Measurements from ENCODE around the gene VCAN. TPM values are rescaled to one million over a fixed set of nuclear protein-coding genes. Genes with fewer than 3 reads are reported as not detected.

VCAN gene
- total and polyA plus RNA-seq, 5 experiments from 2014 or later: 0.19 to 0.57 (median 0.39) TPM

DNA sequence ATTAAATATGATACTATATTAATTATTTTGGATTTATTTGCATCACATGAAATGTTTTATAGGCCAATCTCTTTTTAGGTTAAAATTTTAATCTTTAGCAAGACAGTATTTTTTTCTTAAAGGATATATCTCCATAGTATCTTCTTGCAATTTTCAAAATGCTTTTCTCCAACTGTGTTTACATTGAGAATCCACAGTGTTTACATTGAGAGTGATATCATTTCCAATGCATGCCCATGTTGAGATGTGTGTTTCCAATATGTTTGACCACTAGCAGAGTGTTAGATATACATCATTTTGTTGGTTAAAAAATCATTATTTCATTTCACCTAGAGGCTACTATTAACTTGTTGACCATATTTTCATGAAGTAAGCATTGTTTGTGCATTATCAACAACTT lies 17.3 kb downstream of the VCAN start:
- ATAC-seq: no peak
- POLR2A ChIA-PET: no interaction called here
- H3K27ac Mint-ChIP-seq: no peak overlapping the region
- no peaks in the 10 kb centered on the region for H3K36me3 Mint-ChIP-seq
- DNase-seq: no peak
- H3K4me3 Mint-ChIP-seq: no peak overlapping the region
- H3K9me3 Mint-ChIP-seq: peaks cover 0 to 2% (median 0%) of the 10 kb centered on the region in 9 donors
- no peaks in the 10 kb centered on the region for H3K4me1 Mint-ChIP-seq
- H3K27me3 Mint-ChIP-seq: peaks cover 10 to 29% (median 15%) of the 10 kb centered on the region in 5 donors

DNA sequence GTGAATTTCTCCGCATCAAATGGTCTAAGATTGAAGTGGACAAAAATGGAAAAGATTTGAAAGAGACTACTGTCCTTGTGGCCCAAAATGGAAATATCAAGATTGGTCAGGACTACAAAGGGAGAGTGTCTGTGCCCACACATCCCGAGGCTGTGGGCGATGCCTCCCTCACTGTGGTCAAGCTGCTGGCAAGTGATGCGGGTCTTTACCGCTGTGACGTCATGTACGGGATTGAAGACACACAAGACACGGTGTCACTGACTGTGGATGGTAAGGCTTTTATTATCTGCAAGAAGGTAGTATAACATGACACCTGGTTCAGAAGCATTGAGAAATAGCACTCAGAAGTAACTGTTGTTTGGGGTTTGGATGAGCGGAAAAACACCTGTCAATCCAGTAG lies 18.7 kb downstream of the VCAN start:
- H3K4me1 Mint-ChIP-seq: no peaks in the 10 kb centered on the region
- peaks cover 0 to 2% (median 0%) of the 10 kb centered on the region in 9 donors for H3K9me3 Mint-ChIP-seq
- no peak overlapping the region for H3K4me3 Mint-ChIP-seq
- DNase-seq (no peak), ATAC-seq (no peak)
- H3K36me3 Mint-ChIP-seq: no peaks in the 10 kb centered on the region
- POLR2A ChIA-PET: no interaction called here
- peaks cover 4 to 17% (median 6%) of the 10 kb centered on the region in 5 donors for H3K27me3 Mint-ChIP-seq
- H3K27ac Mint-ChIP-seq: no peak overlapping the region

DNA sequence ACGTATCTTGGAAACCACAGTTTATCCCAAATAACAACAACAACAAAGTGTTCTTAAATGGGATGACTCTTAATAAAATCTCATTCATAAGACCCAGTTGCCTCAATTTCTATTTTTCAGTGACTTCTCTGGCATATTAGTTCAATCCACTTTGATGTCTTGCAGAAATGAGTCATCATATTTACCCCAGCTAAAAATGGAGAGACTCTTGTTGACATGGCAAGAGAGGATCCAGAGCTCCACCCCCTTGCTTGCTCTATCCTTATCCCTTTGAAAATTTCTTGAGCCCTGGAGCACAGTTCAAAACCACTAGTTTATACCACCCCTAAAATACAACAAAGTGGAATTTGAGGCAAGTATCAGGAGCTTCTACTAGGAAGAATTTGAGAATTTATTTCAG lies 20.8 kb downstream of the VCAN start:
- no peaks in the 10 kb centered on the region for H3K9me3 Mint-ChIP-seq
- DNase-seq: no peak
- H3K36me3 Mint-ChIP-seq: no peaks in the 10 kb centered on the region
- POLR2A ChIA-PET: no interaction called here
- no peak overlapping the region for H3K4me3 Mint-ChIP-seq
- H3K4me1 Mint-ChIP-seq: no peaks in the 10 kb centered on the region
- peaks cover 0 to 9% (median 3%) of the 10 kb centered on the region in 5 donors for H3K27me3 Mint-ChIP-seq
- ATAC-seq: no peak
- H3K27ac Mint-ChIP-seq: no peak overlapping the region

DNA sequence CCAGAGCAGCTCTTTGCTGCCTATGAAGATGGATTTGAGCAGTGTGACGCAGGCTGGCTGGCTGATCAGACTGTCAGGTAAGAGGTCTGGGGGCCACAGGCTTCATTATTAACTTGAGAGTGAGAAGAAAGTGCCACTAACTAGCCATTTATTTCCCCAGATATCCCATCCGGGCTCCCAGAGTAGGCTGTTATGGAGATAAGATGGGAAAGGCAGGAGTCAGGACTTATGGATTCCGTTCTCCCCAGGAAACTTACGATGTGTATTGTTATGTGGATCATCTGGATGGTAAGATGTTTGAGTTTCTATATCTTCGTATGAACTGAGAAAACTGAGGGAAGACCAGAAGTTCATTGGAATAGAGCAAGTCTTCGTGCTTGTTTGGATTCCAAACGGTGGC lies 22.1 kb downstream of the VCAN start:
- no peak for DNase-seq
- POLR2A ChIA-PET: no interaction called here
- ATAC-seq: no peak
- H3K4me1 Mint-ChIP-seq: no peaks in the 10 kb centered on the region
- H3K36me3 Mint-ChIP-seq: no peaks in the 10 kb centered on the region
- H3K9me3 Mint-ChIP-seq: no peaks in the 10 kb centered on the region
- H3K27me3 Mint-ChIP-seq: peaks cover 0 to 9% (median 3%) of the 10 kb centered on the region in 5 donors
- H3K4me3 Mint-ChIP-seq: no peak overlapping the region
- H3K27ac Mint-ChIP-seq: no peak overlapping the region

DNA sequence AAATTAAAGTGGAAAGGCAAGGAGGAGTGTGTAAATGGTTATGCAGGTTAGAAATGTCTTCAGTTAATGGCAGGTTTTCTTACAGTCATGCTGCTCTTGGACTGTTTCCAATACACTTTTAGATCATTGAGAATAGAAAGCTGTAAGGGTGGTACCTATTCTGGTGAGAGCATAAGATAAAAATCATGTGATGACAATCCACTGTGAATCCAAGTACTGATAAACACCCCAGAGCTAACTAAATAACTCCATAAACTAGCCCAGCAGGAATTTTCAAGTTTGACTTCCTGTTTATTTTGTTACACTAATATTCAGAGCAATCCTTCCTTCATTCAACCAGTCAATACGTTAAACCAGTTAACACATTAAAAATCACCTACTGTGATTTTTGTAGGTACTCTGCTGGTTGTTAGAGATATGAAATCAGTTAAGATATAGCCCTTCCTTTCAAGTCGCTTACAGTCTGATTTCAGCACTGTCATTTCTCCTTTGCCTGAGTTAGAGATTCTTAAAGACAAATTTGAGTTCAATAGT lies 22.6 kb downstream of the VCAN start:
- DNase-seq: no peak
- no peak overlapping the region for H3K27ac Mint-ChIP-seq
- POLR2A ChIA-PET: no interaction called here

DNA sequence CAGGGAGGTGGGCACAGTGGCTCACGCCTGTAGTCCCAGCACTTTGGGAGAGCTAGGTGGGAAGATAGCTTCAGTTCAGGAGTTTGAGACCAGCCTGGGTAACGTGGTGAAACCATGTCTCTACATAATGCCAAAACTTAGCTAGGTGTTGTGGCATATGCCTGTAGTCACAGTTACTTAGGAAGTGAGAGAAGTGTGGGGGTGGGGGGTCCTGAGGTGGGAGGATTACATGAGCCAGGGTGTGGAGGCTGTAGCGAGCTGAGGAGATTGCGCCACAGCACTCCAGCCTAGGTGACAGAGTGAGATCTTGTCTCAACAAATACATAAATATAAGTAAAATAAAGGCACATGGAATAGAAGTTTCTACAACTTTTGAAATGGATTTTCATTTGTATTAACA lies 23.1 kb downstream of the VCAN start:
- DNase-seq (no peak), ATAC-seq (no peak)
- Mint-ChIP-seq H3K4me3 (no peak overlapping the region), H3K27ac (no peak overlapping the region), H3K27me3 (peaks cover 0 to 12% (median 3%) of the 10 kb centered on the region in 5 donors), H3K36me3 (no peaks in the 10 kb centered on the region), H3K4me1 (peaks cover 0 to 2% (median 0%) of the 10 kb centered on the region in 4 donors), H3K9me3 (no peaks in the 10 kb centered on the region)
- POLR2A ChIA-PET: no interaction called here

More for the DNA sequence above, 22.6 kb downstream of the VCAN start:
- H3K4me3 Mint-ChIP-seq: no peak overlapping the region
- H3K36me3 Mint-ChIP-seq: no peaks in the 10 kb centered on the region
- H3K27me3 Mint-ChIP-seq: peaks cover 0 to 9% (median 3%) of the 10 kb centered on the region in 5 donors
- peaks cover 0 to 2% (median 0%) of the 10 kb centered on the region in 4 donors for H3K4me1 Mint-ChIP-seq
- no peaks in the 10 kb centered on the region for H3K9me3 Mint-ChIP-seq
- no peak for ATAC-seq

DNA sequence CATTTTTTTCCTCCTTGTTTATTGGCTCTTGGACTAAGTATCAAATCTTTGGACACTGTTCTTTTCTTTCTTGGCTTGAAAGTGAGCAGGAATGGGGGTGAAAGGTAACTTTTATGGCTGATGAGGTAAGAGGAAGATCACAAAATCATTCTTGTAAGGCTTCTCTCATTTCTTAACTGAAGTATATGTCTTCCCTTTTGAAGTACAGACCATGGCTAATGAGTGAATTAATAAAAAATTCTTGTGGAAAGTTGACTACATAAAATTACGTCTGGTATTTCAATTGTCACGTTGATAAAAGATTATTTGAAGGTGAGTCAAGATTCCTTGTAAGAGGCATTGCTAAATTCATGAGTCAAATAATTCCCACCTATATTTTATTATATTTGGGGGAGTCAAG lies 25.1 kb downstream of the VCAN start:
- no peak overlapping the region for H3K27ac Mint-ChIP-seq
- peaks cover 0 to 2% (median 0%) of the 10 kb centered on the region in 4 donors for H3K4me1 Mint-ChIP-seq
- H3K27me3 Mint-ChIP-seq: peaks cover 0 to 3% (median 3%) of the 10 kb centered on the region in 5 donors
- H3K9me3 Mint-ChIP-seq: peaks cover 0 to 4% (median 0%) of the 10 kb centered on the region in 9 donors
- POLR2A ChIA-PET: no interaction called here
- no peak for DNase-seq
- no peak overlapping the region for H3K4me3 Mint-ChIP-seq
- ATAC-seq: no peak
- no peaks in the 10 kb centered on the region for H3K36me3 Mint-ChIP-seq

DNA sequence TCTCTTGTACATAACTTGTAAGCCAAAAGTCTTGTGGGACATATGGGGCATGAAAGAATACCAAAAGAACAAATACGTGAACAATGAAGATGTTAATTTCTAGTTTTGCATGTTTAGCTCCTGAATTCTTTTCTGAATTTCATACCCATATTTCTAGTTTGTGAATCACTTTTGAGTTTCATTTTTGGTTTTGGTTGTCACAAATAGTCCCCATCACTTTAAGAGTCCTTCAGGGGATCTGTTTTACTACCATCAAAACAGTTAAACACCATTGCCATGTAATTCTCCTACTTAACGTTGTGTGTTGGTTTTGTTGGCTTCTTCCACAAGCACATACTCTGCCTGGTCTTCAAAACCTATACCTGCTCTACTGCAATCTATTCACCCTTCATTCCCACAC lies 27.0 kb downstream of the VCAN start:
- Mint-ChIP-seq H3K36me3 (no peaks in the 10 kb centered on the region), H3K27ac (no peak overlapping the region), H3K9me3 (peaks cover 0 to 4% (median 0%) of the 10 kb centered on the region in 9 donors), H3K4me1 (peaks cover 0 to 2% (median 0%) of the 10 kb centered on the region in 4 donors), H3K27me3 (peaks cover 0 to 4% (median 3%) of the 10 kb centered on the region in 5 donors), H3K4me3 (no peak overlapping the region)
- DNase-seq (no peak), ATAC-seq (no peak)
- POLR2A ChIA-PET: interaction anchor here (0.7 kb wide), 1 partner anchor 17 kb away, joined by 6 read pairs; no protein-coding TSS in a partner anchor

DNA sequence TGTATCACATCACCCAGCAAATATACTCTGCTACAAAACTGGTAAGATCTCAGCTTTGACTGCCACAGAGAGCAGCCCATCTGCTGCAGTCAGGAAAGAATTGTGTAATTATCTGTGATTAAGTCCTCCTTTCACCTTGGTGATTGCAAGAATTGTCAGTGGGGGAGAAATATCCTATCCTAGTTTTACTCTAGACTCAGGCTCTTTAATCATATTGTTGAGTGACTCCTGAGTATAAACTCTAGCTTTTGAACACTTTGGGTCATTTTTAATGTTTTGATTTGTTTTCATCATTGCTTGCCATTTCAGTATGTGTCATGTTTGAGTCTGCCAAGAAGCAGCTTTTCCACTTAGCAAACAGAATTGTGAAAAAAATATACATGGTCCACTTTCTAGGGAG lies 32.1 kb downstream of the VCAN start:
- H3K27ac Mint-ChIP-seq: no peak overlapping the region
- no peak overlapping the region for H3K4me3 Mint-ChIP-seq
- H3K4me1 Mint-ChIP-seq: peaks cover 0 to 2% (median 0%) of the 10 kb centered on the region in 4 donors
- ATAC-seq: no peak
- peaks cover 1 to 9% (median 7%) of the 10 kb centered on the region in 5 donors for H3K27me3 Mint-ChIP-seq
- DNase-seq: no peak
- peaks cover 0 to 7% (median 4%) of the 10 kb centered on the region in 9 donors for H3K9me3 Mint-ChIP-seq
- POLR2A ChIA-PET: no interaction called here
- H3K36me3 Mint-ChIP-seq: peaks cover 0 to 5% (median 2%) of the 10 kb centered on the region in 3 donors

DNA sequence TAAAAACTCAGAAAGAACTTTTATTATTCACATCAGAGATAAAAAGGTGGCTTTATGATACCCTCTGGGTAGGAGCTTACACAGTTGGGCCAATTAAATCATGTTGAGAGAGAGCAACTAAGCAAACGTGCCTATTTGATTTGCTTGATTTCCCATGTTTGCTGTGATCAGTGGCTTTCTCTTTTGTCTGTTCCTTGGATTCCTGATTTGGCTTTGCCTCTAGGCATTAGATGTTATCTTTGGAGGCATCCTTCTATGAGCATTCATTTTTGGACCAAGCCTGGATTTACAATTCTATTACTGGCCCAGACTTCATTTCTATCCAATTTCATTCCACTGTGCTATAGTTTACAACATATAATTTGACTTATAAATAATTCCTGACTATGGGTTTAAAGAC lies 35.9 kb downstream of the VCAN start:
- ATAC-seq: no peak
- POLR2A ChIA-PET: no interaction called here
- no peak overlapping the region for H3K27ac Mint-ChIP-seq
- no peak for DNase-seq
- H3K36me3 Mint-ChIP-seq: peaks cover 0 to 5% (median 2%) of the 10 kb centered on the region in 3 donors
- peaks cover 0 to 7% (median 3%) of the 10 kb centered on the region in 9 donors for H3K9me3 Mint-ChIP-seq
- no peaks in the 10 kb centered on the region for H3K4me1 Mint-ChIP-seq
- no peak overlapping the region for H3K4me3 Mint-ChIP-seq
- peaks cover 0 to 8% (median 6%) of the 10 kb centered on the region in 5 donors for H3K27me3 Mint-ChIP-seq

DNA sequence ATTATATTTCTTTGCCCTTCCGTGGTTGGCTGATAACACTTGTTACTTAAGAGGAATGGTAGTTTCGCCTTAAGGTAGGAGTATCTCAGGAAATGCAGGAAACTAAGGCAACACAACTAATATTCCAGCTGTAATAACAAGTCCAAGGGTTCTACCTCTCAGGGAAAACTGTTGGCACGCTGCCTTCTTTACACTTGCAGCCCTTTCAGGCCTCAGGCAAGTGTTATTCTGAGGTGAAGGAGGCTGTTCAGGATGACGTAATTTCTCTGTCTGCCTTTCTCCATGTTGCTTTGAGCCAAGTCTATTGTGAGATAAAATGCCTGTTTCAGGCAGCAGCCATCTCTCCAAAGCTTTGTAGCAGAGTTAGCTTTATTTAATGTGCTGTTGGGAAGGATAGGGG lies 38.0 kb downstream of the VCAN start:
- H3K27ac Mint-ChIP-seq: no peak overlapping the region
- no peak overlapping the region for H3K4me3 Mint-ChIP-seq
- H3K27me3 Mint-ChIP-seq: peaks cover 0 to 8% (median 3%) of the 10 kb centered on the region in 5 donors
- peaks cover 0 to 5% (median 2%) of the 10 kb centered on the region in 3 donors for H3K36me3 Mint-ChIP-seq
- H3K4me1 Mint-ChIP-seq: no peaks in the 10 kb centered on the region
- H3K9me3 Mint-ChIP-seq: peaks cover 0 to 7% (median 3%) of the 10 kb centered on the region in 9 donors
- DNase-seq (no peak), ATAC-seq (no peak)
- POLR2A ChIA-PET: no interaction called here

DNA sequence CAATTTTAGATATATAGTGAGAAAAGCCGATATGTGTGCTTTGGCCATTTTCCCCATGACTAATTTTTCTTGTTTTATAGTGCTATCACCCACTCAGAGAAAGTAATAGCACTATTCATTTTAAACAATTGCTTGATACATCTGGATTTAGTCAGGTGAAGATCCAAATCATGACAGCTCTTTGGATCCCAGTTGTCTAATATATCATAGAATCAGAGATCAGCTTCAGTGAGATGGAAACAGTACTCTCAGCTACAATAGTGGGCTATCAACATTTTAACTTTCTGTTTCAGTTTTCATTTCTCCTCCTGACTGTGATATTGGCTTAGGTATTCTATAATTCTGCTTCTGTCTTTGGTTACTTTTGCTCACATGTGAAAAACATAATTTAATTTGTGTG lies 38.7 kb downstream of the VCAN start:
- POLR2A ChIA-PET: no interaction called here
- ATAC-seq: no peak
- peaks cover 0 to 5% (median 0%) of the 10 kb centered on the region in 3 donors for H3K36me3 Mint-ChIP-seq

DNA sequence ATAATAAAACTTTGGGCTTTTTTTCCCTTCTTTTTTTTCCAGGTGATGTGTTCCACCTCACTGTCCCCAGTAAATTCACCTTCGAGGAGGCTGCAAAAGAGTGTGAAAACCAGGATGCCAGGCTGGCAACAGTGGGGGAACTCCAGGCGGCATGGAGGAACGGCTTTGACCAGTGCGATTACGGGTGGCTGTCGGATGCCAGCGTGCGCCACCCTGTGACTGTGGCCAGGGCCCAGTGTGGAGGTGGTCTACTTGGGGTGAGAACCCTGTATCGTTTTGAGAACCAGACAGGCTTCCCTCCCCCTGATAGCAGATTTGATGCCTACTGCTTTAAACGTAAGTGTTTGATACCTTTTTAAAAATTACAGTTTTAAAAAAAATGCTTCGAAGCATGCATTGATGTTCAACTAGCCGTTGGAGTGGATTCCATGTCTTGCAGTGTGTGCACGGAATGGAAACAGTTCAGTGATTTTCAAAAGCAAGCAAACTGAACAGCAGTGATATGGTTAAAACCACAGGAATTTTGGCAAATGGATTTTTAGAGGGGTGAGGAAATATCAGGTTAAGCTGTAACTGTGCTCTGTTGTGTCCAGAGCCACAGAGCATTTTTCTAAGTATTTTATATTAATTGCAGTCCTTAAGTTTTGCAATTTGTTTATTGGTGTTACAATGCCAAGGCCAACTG lies 40.7 kb downstream of the VCAN start:
- POLR2A ChIA-PET: no interaction called here

More for the DNA sequence above, 38.7 kb downstream of the VCAN start:
- DNase-seq: no peak
- Mint-ChIP-seq H3K27ac (no peak overlapping the region), H3K4me1 (no peaks in the 10 kb centered on the region), H3K9me3 (peaks cover 0 to 7% (median 3%) of the 10 kb centered on the region in 9 donors), H3K4me3 (no peak overlapping the region), H3K27me3 (peaks cover 0 to 4% (median 0%) of the 10 kb centered on the region in 5 donors)

More for the DNA sequence above, 40.7 kb downstream of the VCAN start:
- DNase-seq: no peak
- H3K27ac Mint-ChIP-seq: no peak overlapping the region
- no peak overlapping the region for H3K4me3 Mint-ChIP-seq
- no peaks in the 10 kb centered on the region for H3K4me1 Mint-ChIP-seq
- ATAC-seq: no peak
- peaks cover 0 to 11% (median 7%) of the 10 kb centered on the region in 5 donors for H3K27me3 Mint-ChIP-seq
- H3K9me3 Mint-ChIP-seq: no peaks in the 10 kb centered on the region
- H3K36me3 Mint-ChIP-seq: no peaks in the 10 kb centered on the region
